WTC11 (cell line): ENCODE data around the gene ASPHD1. TPM values are rescaled to one million over a fixed set of nuclear protein-coding genes. Genes with fewer than 3 reads are reported as not detected.

Experiments
- ATAC-seq: fragments of 200-7000 bp; cut with Tn5 transposase; 2 replicates; pipeline ENCODE4 v1.10.0; 2021; ENCODE audit warnings: mild to moderate bottlenecking, moderate library complexity
- CTCF ChIA-PET: fragments of 300-600 bp; sonication (Branson Sonifier 250); formaldehyde crosslinking; loops from one replicate; lab custom pipeline; 2021; ENCODE audit warnings: antibody characterized with exemption; lab: Charles Lee
- POLR2A ChIA-PET: fragments of 350-600 bp; sonication (Branson Sonifier 250); formaldehyde crosslinking; loops from one replicate; lab custom pipeline; 2021; ENCODE audit warnings: antibody characterized with exemption; lab: Charles Lee
- DNase-seq: peaks from one replicate; pipeline ENCODE4 v3.0.0; 2021; ENCODE audit warnings: low spot score
- H3K27ac Mint-ChIP-seq: 2 replicates; pipeline ENCODE4 v1.8.0; 2021; ENCODE audit warnings: mixed read lengths
- H3K27me3 Mint-ChIP-seq: 2 replicates; pipeline ENCODE4 v1.8.0; 2021; ENCODE audit warnings: low read depth, mild to moderate bottlenecking, moderate library complexity, mixed read lengths
- H3K36me3 Mint-ChIP-seq: 2 replicates; pipeline ENCODE4 v1.8.0; 2021; ENCODE audit warnings: mixed read lengths
- H3K4me1 Mint-ChIP-seq: 2 replicates; pipeline ENCODE4 v1.8.0; 2022; ENCODE audit warnings: mixed read lengths
- H3K4me3 Mint-ChIP-seq: 2 replicates; pipeline ENCODE4 v1.8.0; 2021; ENCODE audit warnings: mild to moderate bottlenecking, moderate library complexity, mixed read lengths
- H3K9me3 Mint-ChIP-seq: 2 replicates; pipeline ENCODE4 v1.8.0; 2021; ENCODE audit warnings: mixed read lengths
- ATF1 ChIP-seq: sonication (generic); formaldehyde crosslinking; IDR thresholded peaks from 2 replicates; pipeline ENCODE4 v1.8.1; 2023; ENCODE audit warnings: mild to moderate bottlenecking, moderate library complexity, missing genetic modification reagents
- CBFB ChIP-seq: sonication (generic); formaldehyde crosslinking; IDR thresholded peaks from 2 replicates; pipeline ENCODE4 v1.8.1; 2022; ENCODE audit warnings: mild to moderate bottlenecking, low read depth, missing genetic modification reagents
- E2F5 ChIP-seq: sonication (generic); formaldehyde crosslinking; IDR thresholded peaks from 2 replicates; pipeline ENCODE4 v1.8.1; 2022; ENCODE audit warnings: mild to moderate bottlenecking, moderate library complexity, missing genetic modification reagents
- ESRRA ChIP-seq: sonication (generic); formaldehyde crosslinking; IDR thresholded peaks from 2 replicates; pipeline ENCODE4 v1.8.1; 2022; ENCODE audit warnings: mild to moderate bottlenecking, missing genetic modification reagents, borderline replicate concordance
- FOXJ3 ChIP-seq: sonication (generic); formaldehyde crosslinking; IDR thresholded peaks from 2 replicates; pipeline ENCODE4 v1.9.0; 2021; ENCODE audit warnings: missing genetic modification reagents, mild to moderate bottlenecking, borderline replicate concordance
- IRF1 ChIP-seq: sonication (generic); formaldehyde crosslinking; IDR thresholded peaks from 2 replicates; pipeline ENCODE4 v1.8.0; 2023; ENCODE audit warnings: missing genetic modification reagents
- IRF2 ChIP-seq: sonication (generic); formaldehyde crosslinking; IDR thresholded peaks from 2 replicates; pipeline ENCODE4 v1.8.0; 2022; ENCODE audit warnings: low read depth, missing genetic modification reagents, borderline replicate concordance
- MAX ChIP-seq: sonication (generic); formaldehyde crosslinking; IDR thresholded peaks from 2 replicates; pipeline ENCODE4 v1.8.0; 2022; ENCODE audit warnings: mild to moderate bottlenecking, missing genetic modification reagents
- RELA ChIP-seq: sonication (generic); formaldehyde crosslinking; IDR thresholded peaks from 2 replicates; pipeline ENCODE4 v1.8.1; 2022; ENCODE audit warnings: missing genetic modification reagents, mild to moderate bottlenecking, borderline replicate concordance
- SOX15 ChIP-seq: fragments of 250-450 bp; sonication (Bioruptor Pico); IDR thresholded peaks from 2 replicates; pipeline ENCODE4 v1.9.0; 2021; ENCODE audit warnings: mild to moderate bottlenecking
- ZBTB43 ChIP-seq: sonication (generic); formaldehyde crosslinking; IDR thresholded peaks from 2 replicates; pipeline ENCODE4 v1.8.1; 2023; ENCODE audit warnings: mild to moderate bottlenecking, missing genetic modification reagents
- ZMAT4 ChIP-seq: fragments of 250-450 bp; sonication (Bioruptor Pico); IDR thresholded peaks from 2 replicates; pipeline ENCODE4 v1.9.0; 2021; ENCODE audit warnings: mild to moderate bottlenecking
- ZNF121 ChIP-seq: sonication (generic); formaldehyde crosslinking; IDR thresholded peaks from 2 replicates; pipeline ENCODE4 v1.8.0; 2023; ENCODE audit warnings: missing genetic modification reagents
- ZNF317 ChIP-seq: sonication (generic); formaldehyde crosslinking; IDR thresholded peaks from 2 replicates; pipeline ENCODE4 v1.8.1; 2023; ENCODE audit warnings: low read depth, mild to moderate bottlenecking, moderate library complexity, missing genetic modification reagents, borderline replicate concordance
- ZNF425 ChIP-seq: fragments of 250-450 bp; sonication (Bioruptor Pico); conservative IDR thresholded peaks from 2 replicates; pipeline ENCODE4 v1.9.0; 2021; ENCODE audit warnings: mild to moderate bottlenecking
- total RNA-seq: library from RNA; stranded (reverse); gene quantifications from 3 replicates; pipeline ENCODE4 v1.2.3, GENCODE V29; 2021

The ASPHD1 gene
- total RNA-seq, 1 experiment from 2014 or later = 26.9 TPM

- H3K9me3 Mint-ChIP-seq = no peaks in the 10 kb centered on the region
- ChIA-PET POLR2A (no interaction called here), CTCF (interaction anchor here (0.8 to 0.9 kb wide), 2 partner anchors 8 to 18 kb away, joined by 3 read pairs; partner anchors contain the start of gene ASPHD1)
- no peaks in the 10 kb centered on the region for H3K27me3 Mint-ChIP-seq
- H3K27ac Mint-ChIP-seq = peak overlapping the region; percentile 92
- ATAC-seq (peak; percentile 68), DNase-seq (no peak)
- no peak overlapping the region for H3K4me3 Mint-ChIP-seq
- H3K4me1 Mint-ChIP-seq = peaks cover 12% of the 10 kb centered on the region
- H3K36me3 Mint-ChIP-seq = peaks cover 11% of the 10 kb centered on the region; the same call in 1 of the 2 replicates
- TF ChIP-seq CBFB (CRISPR knock-in tag) = no peak
- TF ChIP-seq ZNF425 (CRISPR knock-in tag) = no peak
- TF ChIP-seq ZNF121 = peak; percentile 77; the same call in 1 of the 2 replicates
Measured at GRCh38 chr16:29891525-29892457, 8.5 kb upstream of the ASPHD1 start.

- H3K27me3 Mint-ChIP-seq = no peaks in the 10 kb centered on the region
- peaks cover 15% of the 10 kb centered on the region for H3K4me1 Mint-ChIP-seq
- CTCF ChIA-PET = interaction anchor here (0.8 kb wide), 1 partner anchor 18 kb away, joined by 3 read pairs; no protein-coding TSS in a partner anchor
- DNase-seq (no peak), ATAC-seq (no peak)
- no peak overlapping the region for H3K4me3 Mint-ChIP-seq
- peaks cover 11% of the 10 kb centered on the region; the same call in 1 of the 2 replicates for H3K36me3 Mint-ChIP-seq
- no peaks in the 10 kb centered on the region for H3K9me3 Mint-ChIP-seq
- POLR2A ChIA-PET = no interaction called here
- H3K27ac Mint-ChIP-seq = peak overlapping the region; percentile 92
- TF ChIP-seq FOXJ3 (CRISPR knock-in tag) (no peak), IRF2 (CRISPR knock-in tag) (no peak), ATF1 (CRISPR knock-in tag) (no peak), SOX15 (CRISPR knock-in tag) (no peak), ZNF425 (CRISPR knock-in tag) (no peak), ESRRA (CRISPR knock-in tag) (no peak), RELA (CRISPR knock-in tag) (no peak), IRF1 (CRISPR knock-in tag) (no peak), E2F5 (CRISPR knock-in tag) (no peak), ZNF317 (no peak)
Measured at GRCh38 chr16:29892458-29892813, 7.9 kb upstream of the ASPHD1 start.

GRCh38 chr16:29893553-29893952, 6.7 kb upstream of the ASPHD1 start:
- TF ChIP-seq MAX = no peak
- TF ChIP-seq ZMAT4 (CRISPR knock-in tag) = no peak
- TF ChIP-seq ZBTB43 (CRISPR knock-in tag) = no peak
- Mint-ChIP-seq H3K4me3 (no peak overlapping the region), H3K4me1 (peaks cover 26% of the 10 kb centered on the region), H3K27ac (no peak overlapping the region), H3K27me3 (no peaks in the 10 kb centered on the region), H3K9me3 (no peaks in the 10 kb centered on the region), H3K36me3 (peaks cover 11% of the 10 kb centered on the region; the same call in 1 of the 2 replicates)
- ChIA-PET POLR2A (no interaction called here), CTCF (interaction anchor here (0.6 kb wide), 1 partner anchor 45 kb away, joined by 5 read pairs; no protein-coding TSS in a partner anchor)
- DNase-seq (no peak), ATAC-seq (no peak)
